GM12801 (cell line): ENCODE measurements around the gene SLC35F1.

Experiments used
- CTCF ChIP-seq: IDR thresholded peaks from one replicate; pipeline ENCODE4 v1.5.1; 2011; ENCODE audit warnings: control low read depth; ENCODE audit not compliant: insufficient read length; ENCODE audit errors: extremely low read depth

SLC35F1 gene

DNA sequence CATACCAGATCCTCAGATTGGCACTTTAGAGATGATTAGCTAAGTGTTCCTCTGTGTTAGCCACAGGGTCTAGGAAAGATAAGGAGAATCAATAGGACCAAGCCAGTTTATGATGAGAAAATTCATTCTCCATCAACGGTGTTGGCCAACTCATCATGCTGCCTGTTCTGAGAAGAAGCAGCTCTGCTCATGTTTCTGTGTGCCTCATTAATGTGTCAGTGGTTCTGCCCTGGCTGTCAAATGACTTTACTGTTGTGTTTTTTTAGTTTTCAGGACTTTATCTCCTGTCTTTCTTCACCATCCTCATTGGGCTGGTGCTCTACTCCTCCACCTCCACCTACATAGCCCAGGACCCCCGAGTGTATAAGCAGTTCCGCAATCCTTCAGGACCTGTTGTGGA is 406.7 kb downstream of the SLC35F1 start:
- no peak for TF ChIP-seq CTCF

GRCh38 chr6:118316796-118317384 is 409.8 kb downstream of the SLC35F1 start:
- TF ChIP-seq CTCF: no peak

DNA sequence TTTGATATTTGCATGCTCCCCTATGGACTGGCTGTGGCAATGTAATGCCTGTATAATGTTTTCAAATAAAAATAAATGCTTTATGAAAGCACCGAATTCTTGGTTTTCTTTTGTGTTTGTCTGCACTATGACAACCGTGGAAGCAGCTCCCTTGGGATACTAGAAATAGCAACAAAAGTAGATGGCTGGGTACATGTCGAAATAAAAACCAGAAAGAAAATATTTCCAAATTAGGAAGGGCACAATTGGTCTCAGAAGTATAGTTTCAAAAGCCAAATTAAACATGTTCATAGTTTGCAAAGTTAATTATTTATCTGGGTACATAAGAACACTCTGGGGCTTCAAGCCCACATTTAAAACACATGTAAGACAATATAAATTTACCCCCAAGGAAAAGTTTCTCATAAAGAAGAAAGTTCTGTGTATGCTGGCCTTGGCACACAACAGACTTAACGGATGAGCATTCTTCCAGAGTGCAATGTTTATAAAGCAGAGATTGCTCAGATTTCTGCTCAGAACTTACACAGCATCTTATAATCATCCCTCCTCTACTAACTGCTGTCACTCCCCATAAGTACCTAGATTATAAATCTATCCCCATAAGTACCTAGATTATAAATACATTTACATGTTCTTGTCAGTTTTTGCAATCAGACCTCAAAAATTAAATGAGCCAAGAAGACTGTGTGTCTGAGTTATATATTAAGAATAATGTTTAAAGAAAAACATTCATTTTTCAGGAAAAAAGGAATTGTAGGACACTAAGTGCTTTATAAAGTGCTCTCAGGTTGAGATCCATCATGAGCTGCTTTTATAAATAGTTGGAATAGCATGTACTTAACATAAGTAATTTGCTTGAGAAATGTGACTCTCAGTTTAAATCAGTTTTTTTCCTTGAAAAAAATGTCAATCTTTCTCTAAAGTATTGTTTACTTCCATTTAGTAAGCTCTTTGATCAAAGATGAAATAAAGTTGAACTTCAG is 410.8 kb downstream of the SLC35F1 start:
- no peak for TF ChIP-seq CTCF

- TF ChIP-seq CTCF: no peak
Measured at GRCh38 chr6:118318648-118319047, 411.6 kb downstream of the SLC35F1 start.

DNA sequence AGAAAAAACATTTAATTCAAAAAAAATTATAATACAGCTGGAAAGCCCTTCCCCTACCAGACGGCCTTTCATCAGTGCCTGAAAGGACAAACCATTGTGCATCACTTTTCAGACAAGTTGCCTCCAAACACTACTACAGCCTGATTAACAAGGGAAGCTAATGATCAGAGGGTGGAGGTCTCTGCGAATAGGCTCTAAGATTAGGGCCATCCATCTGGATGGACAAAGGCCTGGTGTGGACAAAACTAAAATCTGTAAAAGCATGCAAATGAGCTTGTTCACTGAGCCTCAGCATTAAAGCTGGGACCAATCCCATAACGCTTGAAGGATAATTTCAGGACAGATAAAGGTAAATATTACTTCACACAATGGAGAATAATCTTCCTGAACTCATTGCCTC is 412.4 kb downstream of the SLC35F1 start:
- no peak for TF ChIP-seq CTCF

DNA sequence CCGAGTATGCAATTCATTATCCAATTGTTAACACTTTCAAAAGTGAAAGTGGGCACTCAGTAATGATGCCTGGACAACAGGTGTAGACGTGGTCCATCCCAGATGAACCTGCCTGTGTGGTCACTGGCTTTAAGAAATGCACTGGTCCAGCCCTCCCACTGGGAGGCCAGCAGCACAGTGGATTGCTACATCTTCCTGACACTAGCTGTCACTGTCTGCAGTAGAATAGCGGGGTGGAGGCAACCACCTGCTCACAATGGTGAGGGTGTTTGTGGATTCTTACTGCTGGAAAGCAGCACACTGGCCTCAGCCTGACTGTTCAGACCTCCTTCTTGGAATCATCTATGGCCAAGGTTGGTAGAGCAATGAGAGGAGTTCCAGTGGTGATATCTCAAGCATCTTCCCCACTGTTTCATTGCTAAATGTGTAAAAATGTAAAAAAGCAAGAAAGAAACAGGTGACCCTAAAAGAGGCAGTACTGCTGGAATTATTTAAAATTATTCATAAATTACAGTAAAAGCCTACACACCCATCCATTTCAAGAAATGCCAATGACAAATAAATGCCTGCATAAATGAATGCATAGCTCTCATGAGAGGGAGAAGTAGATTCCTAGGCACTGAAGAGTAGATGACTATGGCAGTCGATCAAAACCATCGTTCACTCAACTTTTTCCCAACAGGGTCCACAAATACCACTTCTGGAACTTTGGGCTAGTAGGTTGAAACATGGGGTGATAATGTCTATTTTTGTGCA is 413.0 kb downstream of the SLC35F1 start:
- TF ChIP-seq CTCF: no peak

DNA sequence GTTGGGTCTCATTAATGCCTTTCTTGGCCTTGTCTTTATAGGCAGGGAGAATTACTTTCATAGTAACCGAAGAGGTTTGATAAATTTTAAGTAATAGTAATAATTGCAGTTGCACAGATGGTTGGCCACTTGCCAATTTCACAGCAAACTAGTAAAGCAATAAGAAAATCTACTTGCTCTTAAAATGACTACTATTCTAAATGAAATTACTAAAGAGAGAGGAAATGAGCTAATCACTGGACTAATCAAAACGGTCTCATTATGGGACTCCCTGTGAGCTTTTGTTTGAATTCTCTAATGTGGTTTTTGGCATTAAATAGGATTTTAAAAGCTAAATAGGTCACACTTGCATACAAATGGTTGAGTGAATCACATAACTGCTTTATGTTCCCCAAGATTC is 413.6 kb downstream of the SLC35F1 start:
- no peak for TF ChIP-seq CTCF
